SW480 (cell line): Measurements from ENCODE around the gene CDHR5.

Experiments used
- DNase-seq: peaks from one replicate; pipeline ENCODE4 v3.0.0-alpha.2; 2016; ENCODE audit warnings: low spot score

CDHR5 gene

DNA sequence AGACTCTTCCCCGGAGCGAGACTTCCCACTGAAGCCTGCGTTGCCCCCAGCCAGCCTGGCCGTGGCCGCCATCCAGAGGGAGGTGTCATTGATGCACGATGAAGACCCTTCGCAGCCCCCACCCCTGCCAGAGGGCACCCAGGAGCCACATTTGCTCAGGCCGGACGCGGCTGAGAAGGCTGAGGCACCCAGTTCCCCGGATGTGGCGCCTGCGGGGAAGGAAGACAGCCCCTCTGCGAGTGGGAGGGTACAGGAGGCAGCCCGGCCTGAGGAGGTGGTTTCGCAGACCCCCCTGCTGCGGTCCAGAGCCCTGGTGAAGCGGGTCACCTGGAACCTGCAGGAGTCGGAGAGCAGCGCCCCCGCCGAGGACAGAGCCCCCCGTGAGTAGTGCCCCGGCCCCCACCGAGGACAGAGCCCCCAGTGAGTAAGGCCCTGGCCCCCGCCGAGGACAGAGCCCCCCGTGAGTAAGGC is 15.4 kb downstream of the CDHR5 start:
- no peak for DNase-seq

DNA sequence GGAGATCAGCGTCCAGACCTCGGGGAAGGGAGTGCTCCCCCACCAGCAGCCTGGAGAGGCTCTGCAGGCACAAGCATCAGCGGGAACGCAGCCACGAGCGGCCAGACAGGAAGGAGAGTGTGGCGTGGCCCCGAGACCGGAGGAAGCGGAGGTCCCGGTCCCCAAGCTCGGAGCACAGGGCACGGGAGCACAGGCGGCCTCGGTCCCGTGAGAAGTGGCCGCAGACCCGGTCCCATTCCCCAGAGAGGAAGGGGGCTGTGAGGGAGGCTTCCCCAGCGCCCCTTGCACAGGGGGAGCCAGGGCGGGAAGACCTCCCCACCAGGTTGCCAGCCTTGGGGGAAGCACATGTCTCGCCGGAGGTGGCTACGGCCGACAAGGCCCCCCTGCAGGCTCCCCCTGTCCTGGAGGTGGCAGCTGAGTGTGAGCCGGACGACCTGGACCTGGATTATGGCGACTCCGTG is 15.9 kb downstream of the CDHR5 start:
- DNase-seq = no peak

DNA sequence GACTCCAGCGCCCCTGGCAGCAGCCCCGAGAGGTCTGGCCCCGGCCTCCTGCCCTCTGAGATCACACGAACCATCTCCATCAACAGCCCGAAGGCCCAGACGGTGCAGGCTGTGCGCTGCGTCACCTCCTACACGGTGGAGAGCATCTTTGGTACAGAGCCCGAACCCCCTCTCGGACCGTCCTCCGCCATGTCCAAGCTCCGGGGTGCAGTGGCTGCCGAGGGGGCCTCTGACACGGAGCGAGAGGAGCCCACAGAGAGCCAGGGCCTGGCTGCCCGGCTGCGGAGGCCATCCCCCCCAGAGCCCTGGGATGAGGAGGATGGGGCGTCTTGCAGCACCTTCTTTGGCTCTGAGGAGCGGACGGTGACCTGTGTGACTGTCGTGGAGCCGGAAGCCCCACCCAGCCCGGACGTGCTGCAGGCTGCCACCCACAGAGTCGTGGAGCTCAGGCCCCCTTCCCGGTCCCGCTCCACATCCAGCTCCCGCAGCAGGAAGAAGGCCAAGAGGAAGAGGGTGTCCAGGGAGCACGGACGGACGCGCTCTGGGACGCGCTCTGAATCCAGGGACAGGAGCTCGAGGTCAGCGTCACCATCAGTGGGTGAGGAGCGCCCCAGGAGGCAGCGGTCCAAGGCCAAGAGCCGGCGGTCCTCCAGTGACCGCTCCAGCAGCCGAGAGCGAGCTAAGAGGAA is 16.6 kb downstream of the CDHR5 start:
- DNase-seq = no peak

DNA sequence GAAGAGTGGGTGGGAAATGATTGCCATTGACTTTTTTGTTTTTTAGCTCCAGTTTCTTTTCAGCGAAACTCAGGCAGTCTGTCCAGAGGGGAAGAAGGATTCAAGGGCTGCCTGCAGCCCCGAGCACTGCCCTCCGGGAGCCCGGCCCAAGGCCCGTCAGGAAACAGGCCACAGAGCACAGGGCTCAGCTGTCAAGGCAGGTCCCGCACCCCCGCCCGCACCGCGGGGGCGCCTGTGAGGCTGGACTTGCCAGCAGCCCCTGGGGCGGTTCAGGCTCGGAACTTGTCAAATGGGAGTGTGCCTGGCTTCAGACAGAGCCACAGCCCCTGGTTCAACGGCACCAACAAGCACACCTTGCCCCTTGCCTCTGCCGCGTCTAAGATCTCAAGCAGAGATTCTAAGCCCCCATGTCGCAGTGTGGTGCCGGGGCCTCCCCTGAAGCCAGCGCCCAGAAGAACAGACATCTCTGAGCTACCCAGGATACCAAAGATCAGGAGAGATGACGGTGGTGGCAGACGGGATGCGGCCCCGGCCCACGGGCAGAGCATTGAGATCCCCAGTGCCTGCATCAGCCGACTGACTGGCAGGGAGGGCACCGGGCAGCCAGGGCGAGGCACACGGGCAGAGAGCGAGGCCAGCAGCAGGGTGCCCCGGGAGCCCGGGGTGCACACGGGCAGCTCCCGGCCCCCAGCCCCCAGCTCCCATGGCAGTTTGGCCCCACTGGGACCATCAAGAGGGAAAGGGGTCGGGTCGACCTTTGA is 17.6 kb downstream of the CDHR5 start:
- DNase-seq = no peak

DNA sequence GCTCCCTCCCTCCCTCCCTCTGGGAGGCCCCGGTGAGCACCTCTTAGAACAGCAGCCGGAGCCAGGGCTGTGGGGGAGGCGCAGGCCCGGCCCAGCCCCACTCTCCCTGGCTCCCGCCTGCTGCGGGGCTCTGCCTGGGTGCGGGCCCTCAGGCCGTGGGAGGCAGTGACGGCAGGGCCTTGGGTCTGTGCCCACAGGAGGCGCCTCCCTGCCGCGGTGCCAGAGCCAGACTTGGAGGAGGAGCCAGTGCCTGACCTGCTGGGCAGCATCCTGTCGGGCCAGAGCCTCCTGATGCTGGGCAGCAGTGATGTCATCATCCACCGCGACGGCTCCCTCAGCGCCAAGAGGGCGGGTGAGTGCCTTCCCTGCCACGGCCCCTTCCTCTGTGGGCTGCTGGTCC is 18.5 kb downstream of the CDHR5 start:
- DNase-seq = no peak

DNA sequence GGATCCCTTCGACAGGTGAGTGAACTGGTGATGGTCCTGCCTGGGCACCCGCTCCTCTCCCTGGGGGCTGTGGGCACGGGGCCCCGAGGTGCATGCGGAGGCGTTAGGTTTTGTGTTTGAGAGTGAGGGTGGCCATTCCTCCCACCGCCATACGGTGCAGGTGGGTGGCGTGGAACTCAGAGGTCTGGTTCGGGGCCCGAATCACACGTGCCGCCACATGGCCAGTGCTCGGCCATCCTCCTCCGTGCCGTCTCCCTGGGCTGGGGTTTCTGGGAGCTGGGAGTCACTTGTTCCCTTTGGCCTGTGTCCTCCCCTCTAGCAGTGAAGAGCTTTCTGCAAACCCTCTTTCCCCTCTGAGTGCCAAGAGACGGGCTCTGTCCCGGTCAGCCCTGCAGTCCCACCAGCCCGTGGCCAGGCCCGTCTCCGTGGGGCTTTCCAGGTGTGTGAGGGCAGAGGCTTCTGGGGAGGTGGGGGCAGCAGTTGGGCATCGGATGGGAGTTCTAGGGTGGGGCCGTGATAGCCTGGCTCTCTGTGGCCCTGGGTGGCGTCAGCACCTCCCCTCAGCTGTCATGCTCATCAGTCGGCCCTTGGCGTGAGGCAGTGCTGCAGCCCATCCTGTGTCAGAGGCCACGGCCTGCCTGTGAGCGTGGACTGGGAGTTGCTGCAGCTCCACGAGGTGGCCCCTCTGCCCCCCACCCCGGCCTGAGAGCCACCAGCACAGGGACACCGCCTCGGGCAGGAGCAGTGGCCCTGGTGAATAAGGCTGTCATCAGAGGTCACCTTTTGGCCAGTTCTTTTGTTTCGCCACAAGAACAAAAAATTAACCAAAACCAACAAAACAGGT is 19.2 kb downstream of the CDHR5 start:
- DNase-seq = no peak

DNA sequence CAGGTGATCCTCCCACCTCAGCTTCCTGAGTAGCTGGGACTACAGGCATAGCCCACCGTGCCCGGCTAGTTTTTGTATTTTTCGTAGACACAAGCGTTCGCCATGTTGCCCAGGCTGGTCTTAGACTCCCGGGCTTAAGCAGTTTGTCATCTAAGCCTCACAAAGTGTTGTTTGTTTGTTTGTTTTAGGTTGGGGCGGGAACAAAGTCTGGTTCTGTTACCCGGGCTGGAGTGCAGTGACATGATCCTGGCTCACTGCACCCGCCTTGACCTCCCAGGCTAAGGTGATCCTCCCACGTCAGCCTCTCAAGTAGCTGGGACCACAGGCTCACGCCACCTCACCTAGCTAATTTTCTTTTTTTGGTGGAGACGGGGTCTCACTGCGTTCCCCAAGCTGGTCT is 21.6 kb downstream of the CDHR5 start:
- no peak for DNase-seq

DNA sequence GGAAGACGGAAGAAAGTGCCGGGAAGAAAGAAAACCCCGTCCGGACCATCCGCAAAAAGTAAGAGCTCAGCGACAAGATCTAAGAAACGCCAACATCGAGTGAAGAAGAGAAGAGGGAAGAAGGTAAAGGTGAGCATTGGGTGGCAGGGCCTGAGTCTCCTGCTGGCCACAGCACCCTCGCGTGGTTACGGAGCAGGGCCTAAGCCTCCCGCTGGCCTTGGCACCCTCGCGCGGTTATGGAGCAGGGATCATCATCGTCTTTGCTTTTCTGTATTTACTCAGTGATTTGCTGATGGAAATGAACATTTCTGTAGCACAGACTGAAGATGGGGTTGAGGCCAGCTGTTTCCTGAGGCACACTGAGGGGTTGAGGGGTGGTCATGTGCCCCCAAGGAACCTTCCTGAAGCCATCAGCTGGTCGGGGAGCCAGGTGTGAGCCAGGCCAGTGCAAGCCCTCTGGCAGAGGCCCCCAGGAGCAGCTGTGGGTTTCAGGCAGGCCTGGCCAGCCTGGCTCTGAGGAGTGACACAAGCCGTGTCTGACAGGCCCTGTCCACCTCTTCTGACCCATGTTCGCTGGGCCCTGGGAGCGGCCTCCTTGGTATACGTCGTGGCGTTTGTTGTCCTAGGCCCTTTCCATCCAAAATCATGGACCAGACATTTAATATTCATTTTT is 23.0 kb downstream of the CDHR5 start:
- DNase-seq = no peak

DNA sequence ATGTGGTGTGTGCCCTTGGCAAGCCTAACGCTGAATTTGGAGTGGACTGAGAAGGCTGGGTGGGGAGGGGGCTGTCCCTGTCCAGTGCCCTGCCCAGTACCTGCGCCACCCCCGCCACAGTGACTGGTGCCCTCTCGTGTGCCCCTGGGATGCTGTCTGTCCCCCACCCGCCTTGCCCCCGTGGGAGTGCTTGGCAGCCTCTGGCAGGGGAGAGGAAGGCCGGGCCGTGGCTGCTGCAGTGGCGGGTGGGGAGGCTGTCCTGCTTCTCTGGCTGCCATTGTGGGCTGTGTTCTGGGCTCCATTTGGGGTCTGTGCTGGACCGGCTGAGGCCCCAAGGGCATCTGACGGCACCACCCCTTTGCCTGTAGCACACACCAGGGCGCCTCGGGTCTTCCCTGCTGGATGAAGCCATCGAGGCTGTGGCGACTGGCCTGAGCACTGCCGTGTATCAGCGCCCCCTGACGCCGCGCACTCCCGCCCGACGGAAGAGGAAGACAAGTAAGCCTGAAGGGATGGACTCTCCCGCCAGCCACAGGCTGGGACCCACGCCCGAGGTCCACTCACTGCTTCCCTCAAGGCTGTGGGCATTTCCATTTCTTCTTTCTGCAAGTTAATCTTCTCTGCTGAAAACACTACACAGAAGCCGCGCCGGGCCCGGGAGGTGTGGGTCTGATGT is 26.6 kb downstream of the CDHR5 start:
- DNase-seq = no peak

DNA sequence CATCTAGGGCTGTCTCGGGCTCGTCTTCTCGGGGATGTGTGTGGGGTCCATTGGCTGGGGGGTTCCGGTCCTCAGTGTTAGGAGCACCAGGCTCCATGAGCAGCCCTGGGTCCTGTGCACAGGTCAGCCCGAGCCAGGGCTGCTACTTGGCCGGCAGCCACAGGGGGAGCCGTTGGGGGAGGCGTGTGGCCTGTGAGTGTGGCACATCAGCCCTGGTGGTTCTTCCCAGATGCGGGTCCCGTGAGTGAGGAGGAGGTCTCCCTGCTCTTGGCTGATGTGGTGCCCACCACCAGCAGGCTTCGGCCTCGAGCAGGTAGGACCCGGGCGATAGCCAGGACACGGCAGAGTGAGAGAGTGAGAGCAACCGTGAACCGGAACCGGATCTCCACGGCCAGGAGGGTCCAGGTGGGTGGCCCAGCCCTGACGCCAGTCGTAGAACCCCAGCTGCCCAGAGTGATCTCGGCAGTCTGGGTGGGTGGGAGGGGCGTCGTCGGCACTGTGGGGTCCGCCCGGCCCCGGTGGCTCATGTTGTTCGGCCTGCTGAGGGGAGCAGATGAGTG is 27.5 kb downstream of the CDHR5 start:
- DNase-seq = no peak

DNA sequence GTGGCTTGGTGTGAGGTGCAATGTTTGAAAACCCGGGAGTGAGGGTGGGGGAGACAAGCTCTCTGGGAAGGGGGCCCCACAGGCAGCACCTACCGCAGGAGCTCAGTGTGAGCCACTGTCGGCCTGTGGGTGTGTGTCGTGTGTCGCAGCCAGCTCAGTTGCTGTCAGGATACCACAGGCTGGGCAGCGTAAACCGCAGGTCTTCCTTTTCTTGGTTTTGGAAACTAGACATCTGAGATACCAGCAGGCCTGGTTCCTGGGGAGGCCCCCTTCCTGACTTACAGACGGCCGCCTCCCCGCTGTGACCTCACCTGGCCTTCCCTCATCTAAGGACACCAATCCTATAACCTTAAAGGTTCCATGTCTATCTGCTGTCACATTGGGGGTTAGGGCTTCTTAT is 28.4 kb downstream of the CDHR5 start:
- no peak for DNase-seq

DNA sequence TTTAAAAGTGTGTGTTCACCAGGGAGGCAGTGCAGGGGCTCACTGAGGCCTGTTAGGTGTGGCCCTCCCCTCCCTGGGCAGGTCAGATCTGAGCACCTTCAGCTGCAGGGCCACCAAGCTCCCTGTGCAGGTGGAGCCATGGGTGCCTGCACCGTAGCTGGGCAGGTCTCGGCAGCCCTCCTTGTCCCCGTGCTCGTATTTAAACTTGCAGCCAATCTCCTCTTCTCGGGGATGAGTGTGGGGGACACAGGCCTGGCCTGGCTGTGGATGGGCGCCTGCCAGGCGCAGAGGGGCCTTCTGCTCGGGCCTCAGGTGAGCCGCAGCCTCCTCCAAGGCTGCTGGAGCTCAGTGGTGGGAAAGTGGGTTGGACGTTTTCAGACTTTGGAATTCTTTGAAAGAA is 29.4 kb downstream of the CDHR5 start:
- no peak for DNase-seq

DNA sequence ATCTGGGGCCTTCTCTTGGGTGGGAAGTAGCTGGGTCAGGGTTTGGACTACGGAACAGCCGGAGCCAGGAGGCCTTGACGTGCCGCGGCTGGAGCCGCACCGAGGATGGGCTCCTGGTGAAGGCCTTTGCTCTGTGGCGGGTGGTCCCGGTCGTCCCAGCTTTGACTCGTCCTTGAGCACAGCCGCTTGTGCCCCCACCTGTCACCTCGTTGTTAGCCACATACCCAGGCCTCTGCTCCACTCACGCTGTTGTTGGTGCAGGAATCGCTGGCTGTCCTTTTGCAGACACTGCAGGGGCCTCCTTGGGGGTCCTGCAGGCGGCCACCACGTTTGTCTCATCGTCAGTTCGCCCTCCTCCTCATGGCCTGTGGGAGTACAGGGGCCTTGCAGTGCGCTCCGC is 31.4 kb downstream of the CDHR5 start:
- no peak for DNase-seq

DNA sequence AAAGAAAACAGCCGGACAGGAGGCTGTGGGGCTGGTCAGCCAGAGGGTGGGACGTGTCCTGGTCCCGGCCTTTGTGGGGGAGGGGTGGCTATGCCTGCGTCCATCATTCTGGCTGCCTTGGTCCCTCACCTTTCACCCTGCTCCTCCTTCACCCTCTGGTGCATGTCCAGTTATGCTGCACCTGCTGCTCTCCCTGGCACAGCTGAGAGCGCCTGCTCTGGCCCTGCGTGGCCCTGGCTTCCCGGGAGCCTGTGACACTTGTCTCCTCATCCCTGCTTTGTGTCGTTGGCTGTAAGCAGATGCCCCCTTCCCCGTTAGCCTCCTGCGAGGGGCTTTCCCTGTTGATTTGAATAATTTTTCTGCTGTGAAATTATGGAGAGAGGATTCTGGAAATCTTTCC is 31.8 kb downstream of the CDHR5 start:
- no peak for DNase-seq

DNA sequence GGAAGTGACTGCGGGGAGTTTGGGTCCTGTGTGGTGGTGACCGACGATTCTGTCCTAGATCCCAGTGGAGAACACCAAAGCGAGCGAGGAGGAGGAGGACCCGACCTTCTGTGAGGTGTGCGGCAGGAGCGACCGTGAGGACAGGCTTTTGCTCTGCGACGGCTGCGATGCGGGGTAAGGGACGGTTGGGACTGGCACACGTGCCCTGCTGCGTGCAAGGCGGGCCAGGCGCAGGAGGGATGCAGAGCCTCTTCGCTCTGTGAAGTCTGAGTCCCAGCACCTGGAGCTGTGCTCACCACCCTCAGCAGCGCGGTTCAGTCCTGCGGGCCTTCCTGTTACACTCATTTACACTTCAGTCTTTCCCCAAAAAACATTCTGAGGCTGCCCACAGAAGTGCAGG is 32.3 kb downstream of the CDHR5 start:
- no peak for DNase-seq

DNA sequence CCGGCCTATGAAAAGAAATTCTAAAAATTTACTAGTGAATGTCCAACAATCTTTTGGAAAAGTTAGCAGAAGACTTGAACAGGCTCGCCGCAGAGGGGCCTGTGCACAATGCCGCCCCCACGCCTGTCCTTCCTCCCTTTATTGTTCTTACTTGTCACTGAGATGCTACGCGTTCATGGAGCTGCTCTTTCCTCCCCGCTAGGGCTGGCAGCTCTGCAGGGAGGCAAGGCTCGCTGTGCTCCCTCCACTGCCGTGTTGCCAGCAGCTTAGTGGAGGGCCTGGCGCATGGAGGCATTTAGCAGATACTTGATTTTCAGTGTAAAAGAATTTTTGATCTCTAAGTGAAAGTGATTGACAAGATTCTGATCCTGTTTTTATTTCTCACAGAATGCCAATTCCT is 33.8 kb downstream of the CDHR5 start:
- DNase-seq = no peak

DNA sequence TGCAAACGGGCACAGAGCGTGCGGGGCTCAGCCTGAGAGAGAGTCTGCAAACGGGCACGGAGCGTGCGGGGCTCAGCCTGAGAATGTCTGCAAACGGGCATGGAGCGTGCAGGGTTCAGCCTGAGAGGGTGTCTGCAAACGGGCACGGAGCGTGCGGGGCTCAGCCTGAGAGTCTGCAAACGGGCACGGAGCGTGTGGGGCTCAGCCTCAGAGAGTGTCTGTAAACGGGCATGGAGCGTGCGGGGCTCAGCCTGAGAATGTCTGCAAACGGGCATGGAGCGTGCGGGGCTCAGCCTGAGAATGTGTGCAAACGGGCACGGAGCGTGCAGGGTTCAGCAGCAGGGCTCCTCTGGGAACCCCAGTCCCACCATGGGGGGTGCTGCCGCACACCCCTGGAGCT is 35.0 kb downstream of the CDHR5 start:
- DNase-seq = no peak

DNA sequence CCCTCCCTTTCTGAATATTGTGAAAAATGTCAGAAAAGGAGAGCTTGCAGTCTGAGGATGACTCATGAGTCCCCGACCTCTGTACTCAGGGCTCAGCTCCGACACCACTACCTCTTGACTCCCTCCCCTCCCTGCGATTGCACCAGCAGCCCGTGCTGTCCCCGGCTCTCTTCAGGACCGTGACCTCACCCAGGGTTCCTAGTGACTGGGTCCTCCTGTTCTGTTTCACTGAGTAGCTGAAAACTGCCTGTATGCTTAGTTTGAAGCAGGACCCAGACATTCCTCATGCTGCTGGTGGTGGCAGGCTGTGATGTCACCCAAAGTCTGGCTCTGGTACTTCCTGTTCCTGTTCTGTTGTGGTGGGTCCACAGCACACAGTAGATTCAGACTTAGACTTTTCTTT is 36.8 kb downstream of the CDHR5 start:
- DNase-seq = no peak

DNA sequence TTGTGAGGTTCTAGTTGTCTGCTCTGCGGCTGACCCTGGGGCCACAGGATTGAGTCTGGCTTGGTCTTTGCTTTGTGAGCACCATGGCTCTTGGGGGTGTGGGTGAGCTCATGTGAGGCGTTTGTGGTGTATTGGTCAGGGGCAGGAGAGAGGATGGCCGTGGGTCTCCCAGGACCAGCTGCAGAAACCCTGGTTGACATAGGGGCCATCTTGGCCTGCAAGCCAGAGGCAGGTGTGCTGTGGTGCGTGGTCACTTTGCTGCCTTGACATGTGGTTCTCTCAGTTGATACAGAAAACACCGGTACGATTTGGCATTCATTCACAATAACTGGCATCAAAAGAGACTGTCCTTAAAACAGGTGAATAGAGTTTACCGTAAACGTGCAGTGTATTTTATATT is 37.2 kb downstream of the CDHR5 start:
- DNase-seq = no peak

DNA sequence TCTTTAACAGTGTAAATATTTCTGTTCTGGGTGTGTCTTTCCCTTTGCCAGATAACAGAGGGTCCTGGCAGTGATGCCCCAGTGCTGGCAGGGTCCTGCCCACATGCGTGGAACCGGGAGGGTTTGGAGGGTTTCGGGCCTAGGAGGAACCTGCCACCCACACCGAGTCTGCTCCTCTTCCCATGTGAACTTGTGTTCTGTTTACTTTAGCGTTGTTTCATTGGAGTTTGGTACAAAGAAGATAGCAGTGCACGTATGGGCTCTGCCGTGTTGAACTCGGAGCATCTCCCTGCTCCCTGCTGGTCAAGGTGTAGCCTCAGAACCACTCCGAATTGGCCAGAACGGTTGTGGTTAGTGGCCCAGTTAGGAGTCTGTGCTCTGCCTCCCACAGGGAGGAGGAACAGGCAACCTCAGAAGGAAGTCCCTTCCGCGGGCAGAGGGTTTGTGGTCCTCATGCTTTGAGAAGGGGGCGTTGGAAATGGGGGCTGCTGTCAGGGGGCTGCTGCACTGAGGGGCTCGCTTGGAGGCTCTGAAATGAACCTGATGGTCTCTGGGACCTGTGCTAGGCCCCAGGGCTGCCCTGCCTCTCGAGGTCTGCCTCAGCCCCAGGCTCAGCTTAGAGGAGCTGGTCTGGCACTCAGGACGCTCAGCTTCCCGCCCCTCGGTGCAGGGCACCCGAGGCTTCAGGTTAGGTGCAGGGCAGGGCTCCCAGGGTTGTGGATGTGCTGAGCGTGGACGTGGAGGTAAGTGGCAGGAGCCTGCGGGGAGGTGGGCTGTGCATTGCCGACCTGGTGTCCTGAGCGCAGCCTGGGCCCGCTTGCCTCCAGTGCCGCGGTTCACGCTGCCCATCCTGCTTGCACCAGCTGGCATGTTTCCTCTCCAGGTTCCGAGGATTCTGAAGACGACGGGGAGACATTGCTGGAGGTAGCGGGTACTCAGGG is 38.1 kb downstream of the CDHR5 start:
- no peak for DNase-seq
